ENCODE data around the gene POLR3A.

GRCh38 chr10:77981281-77981680, 48.0 kb downstream of the POLR3A start:
- TF ChIP-seq CTCF (IDR thresholded peaks at IDR 0.05), result no peak
- no peak for TF ChIP-seq EZH2 (IDR thresholded peaks at IDR 0.05; ENCODE audit: borderline replicate concordance, insufficient read depth, low read depth, low read length, poor library complexity, severe bottlenecking)

Data from B cell (primary cell).